ENCODE measurements around the gene DCAF12.
A peak's percentile ranks its signal among the peaks of the same experiment; 100 is the strongest.
"Not testable (repeated sequence)": the region's sequence is repeated elsewhere in the genome, so short reads cannot be mapped to it uniquely, and the experiment has no call there.

Gene DCAF12

DNA sequence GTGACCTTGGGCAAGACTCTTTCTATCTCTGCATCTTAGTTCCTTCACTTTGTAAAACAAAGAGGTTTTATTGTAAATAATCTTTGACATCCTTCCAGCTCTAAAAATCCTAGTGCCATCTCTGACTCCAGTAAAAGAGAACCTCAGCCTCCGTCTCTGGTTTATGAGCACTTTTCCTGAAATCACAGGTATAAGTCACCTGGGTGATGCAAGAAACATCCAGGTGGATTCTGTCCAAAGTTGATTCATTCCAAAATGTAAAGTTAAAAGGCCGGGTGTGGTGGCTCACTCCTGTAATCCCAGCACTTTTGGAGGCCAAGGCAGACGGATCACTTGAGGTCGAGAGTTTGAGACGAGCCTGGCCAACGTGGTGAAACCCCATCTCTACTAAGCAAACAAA is 56.7 kb downstream of the DCAF12 start:
- no peak for DNase-seq (ENCODE audit: low read depth in 2 of 2)

DNA sequence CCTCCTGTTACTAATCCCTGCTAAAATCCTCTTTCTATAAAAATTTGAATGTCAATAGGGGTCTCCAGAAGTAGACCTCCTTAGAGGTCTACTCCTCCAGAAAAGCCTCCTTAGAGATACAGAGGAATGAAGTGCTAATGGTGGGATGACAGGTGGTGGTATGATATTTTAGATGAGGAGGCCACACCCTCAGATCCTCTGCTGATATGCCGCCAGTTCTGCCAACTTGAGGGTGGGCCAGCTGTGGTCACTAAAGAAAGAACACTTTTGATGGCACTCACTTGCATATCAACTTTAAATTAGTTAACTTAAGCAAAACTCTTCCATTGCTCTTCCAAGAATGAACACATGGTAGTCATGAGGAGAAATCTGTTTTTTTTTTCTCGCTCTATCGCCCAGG is 61.0 kb downstream of the DCAF12 start:
- no peak for DNase-seq (ENCODE audit: low read depth in 2 of 2)

DNA sequence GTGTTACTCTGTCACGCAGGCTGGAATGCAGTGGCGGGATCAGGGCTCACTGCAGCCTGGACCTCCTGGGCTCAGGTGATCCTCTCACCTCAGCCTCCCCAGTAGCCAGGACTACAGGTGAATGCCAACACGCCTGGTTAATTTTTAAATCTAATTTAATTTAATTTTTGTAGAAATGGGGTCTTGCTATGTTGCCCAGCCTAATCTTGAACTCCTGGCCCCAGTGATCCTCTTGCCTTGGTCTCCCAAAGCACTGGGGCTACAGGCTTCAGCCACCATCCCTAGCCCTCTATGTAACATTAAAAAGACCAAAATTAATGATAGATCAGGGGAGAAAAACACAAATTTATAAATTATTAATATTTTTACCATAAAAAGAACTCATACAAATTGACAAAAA is 66.5 kb downstream of the DCAF12 start:
- no peak for DNase-seq (ENCODE audit: low read depth in 2 of 2)

GRCh38 chr9:34059281-34059680 is 67.2 kb downstream of the DCAF12 start:
- no peak for DNase-seq (ENCODE audit: low read depth in 2 of 2)

GRCh38 chr9:34049630-34050384 is 76.7 kb downstream of the DCAF12 start:
- DNase-seq (ENCODE audit: low read depth in 2 of 2), result no peak

DNA sequence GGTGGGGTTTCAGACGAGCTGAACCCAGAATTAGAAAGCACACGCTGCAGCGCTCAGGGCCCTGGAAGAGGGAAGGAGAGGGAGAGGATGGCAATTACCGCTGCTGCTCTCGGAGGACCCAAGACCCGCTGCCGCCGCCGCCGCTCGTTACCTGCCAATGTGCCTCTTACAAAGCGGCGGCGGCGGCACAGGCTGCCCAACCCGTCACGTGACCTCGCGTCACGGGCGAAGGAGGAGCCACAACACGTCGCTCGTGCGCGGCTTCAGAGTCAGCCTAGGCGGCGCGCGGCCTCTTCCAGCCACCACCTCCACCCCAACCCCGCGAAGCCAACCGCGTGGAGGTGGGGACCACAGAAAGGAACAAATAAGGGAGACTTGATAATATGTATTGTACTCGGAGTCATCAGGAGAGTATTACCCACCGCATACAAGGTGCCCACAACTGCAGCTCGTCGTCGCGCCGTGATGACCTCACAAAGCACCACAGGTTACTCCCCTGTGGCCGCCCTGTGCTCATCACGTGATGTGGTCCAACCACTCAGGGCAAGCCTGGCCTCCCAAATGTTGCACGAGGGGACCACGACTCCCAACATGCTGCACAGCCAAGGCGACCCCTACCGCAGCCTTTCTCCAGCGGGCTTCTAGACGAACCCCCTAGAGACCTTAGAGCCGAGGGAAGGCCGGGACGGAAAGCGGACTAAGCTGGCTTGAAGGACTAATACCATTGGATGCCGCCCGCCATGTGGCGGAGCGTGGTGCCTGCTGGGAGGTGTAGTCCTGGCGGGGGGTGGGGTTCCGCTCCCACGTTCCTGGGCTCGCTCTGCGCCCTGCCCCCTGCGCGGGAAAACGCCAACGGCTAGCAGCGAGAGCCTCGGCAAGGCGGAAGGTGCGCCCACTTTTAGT is 77.5 kb downstream of the DCAF12 start, which contains the start of gene UBAP2:
UBAP2 (minus strand) TSS at position 161 of the 903 bp plus-strand sequence. CDS start 31,739 bp downstream, outside the sequence.
- peak; percentile 92 to 94 for DNase-seq (ENCODE audit: low read depth in 2 of 2)

DNA sequence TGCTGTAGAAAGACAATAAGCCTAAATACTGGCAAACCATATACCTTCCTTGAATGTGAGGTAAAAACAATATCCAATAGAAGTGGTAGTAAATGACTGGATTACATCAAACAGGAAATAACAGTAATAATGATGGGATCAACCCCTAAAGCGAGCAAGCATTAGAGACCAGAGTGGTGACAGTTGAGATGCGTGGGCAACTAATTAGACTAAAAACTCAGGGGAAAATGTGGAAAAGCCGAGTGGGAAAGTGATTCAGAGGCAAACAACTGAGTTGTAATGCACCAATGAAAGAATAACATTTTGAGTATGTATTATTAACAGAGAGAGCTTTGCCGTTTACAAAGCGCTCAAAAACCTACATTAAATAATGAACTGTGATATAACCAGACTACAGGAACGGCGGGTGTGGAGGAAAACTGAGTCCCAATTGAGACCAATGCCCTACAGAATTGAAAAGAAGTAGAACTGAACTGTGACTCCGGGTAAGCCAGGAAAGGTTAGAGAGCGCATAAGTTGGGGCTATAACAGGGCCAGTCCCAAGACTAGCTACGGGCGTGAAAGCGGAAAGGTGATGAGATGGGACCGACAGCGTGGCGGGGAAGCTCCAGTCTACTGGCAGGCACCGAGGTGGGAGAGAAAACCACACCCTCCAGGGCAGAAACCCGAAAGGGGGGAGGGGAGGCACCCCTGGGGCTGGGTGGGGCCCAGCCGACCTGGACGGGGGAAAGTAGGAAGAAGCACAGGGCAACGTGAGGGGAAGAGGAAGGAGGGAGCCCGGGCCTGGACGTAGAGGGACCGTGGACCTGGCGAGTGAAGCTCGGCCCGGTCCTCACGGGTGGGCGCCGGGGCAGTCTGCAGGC is 78.4 kb downstream of the DCAF12 start:
- peak; percentile 15 to 19 for DNase-seq (ENCODE audit: low read depth in 2 of 2)

- no peak for DNase-seq (ENCODE audit: low read depth in 2 of 2)
Measured at GRCh38 chr9:34046784-34047379, 79.6 kb downstream of the DCAF12 start.

DNA sequence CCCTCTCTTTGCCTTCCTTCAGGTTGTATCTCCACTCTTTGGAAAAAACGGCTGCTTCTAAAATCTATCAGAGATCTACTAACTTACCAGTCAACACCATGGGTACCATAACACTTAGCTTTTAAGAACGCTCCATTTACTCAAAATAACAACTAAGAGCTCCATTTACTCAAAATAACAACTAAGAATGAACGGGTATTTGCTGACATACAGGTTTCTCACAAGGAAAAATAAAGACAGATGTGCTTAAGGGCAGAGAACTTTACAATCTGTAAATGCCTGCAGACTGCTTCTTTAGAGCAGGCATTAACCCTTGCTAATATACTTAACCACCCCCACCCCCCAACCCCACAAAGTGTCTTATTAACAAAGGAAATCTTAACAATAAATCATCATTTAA is 80.6 kb downstream of the DCAF12 start:
- no peak for DNase-seq (ENCODE audit: low read depth in 2 of 2)

DNA sequence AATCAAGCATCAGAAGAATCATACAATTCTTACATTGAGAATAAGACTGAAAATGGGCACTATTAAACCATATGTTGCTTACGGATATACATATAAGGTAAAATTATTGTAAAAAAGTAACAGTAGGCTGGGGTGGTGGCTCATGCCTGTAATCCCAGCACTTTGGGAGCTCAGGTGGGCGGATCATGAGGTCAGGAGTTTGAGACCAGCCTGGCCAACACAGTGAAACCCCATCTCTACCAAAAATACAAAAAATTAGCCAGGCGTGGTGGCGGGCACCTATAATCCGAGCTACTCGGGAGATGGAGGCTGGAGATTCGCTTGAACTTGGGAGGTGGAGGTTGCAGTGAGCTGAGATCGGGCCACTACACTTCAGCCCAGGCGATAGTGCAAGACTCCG is 84.4 kb downstream of the DCAF12 start:
- DNase-seq (ENCODE audit: low read depth in 2 of 2), result not testable (repeated sequence)

DNA sequence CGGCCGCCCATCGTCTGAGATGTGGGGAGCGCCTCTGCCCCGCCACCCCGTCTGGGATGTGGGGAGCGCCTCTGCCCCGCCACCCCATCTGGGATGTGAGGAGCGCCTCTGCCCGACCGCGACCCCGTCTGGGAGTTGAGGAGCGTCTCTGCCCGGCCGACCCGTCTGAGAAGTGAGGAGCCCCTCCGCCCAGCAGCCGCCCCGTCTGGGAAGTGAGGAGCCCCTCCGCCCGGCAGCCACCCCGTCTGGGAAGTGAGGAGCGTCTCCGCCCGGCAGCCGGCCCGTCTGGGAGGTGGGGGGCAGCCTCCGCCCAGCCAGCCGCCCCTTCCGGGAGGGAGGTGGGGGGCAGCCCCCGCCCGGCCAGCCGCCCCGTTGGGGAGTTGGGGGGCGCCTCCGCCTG is 87.6 kb downstream of the DCAF12 start:
- not testable (repeated sequence) for DNase-seq (ENCODE audit: low read depth in 2 of 2)

DNA sequence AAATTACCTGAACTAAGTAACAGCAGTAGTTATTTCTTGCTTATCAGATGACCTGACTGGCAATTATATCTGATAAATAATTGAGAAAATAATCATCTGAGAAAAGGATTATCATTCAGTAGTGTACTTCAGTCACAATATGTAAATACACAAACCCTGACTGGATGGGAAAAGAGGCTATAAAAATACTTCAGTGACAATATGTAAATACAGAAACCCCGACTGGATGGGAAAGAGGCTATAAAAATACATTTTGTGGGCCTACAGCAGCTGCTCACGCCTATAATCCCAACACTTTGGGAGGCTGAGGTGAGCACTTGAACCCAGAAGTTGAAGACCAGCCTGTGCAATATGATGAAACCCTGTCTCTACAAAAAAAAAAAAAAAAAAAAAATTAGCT is 88.9 kb downstream of the DCAF12 start:
- DNase-seq (ENCODE audit: low read depth in 2 of 2), result no peak

DNA sequence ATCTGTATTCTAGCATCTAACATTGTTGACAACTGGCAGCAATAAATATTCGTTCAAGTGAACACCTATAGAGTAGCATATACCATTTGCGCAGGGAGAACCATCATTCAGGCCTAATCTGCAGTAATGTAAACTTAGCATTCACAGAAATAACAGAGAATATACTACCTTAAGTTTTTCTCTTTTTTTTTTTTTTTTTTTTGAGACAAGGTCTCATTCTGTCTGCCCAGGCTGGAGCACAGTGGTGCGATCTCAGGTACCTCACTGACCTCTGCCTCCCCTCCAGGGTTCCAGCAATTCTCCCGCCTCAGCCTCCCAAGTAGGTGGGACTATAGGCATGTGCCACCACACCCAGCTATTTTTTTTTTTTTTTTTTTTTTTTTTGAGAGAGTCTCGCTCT is 89.9 kb downstream of the DCAF12 start:
- DNase-seq (ENCODE audit: low read depth in 2 of 2), result no peak
